Testis (tissue), 2 donors: ENCODE results near the gene IPO11.

Source experiments
- CTCF ChIP-seq, 3 experiments: fragments of 450-650 bp in 2 of 3; fragments of 200-600 bp in 1 of 3; sonication (generic) in 1 of 3; IDR thresholded peaks; one replicate each; pipeline ENCODE4 v1.5.1; 2016 to 2019; ENCODE audit warnings: antibody characterized with exemption in 3 of 3, mild to moderate bottlenecking in 2 of 3, moderate library complexity in 1 of 3
- POLR2A ChIP-seq: fragments of 450-650 bp; IDR thresholded peaks from one replicate; pipeline ENCODE4 v1.6.1; 2017; ENCODE audit warnings: antibody characterized with exemption, mild to moderate bottlenecking, moderate library complexity

GRCh38 chr5:62371409-62371808, 41.2 kb upstream of the IPO11 start:
- TF ChIP-seq CTCF (IDR thresholded peaks at IDR 0.05) (no peak), POLR2A (no peak)
